Epithelial cell of proximal tubule (primary cell): ENCODE results near the gene SNX19. TPM values are rescaled to one million over a fixed set of nuclear protein-coding genes. Genes with fewer than 3 reads are reported as not detected.
"Not testable (repeated sequence)": the region's sequence is repeated elsewhere in the genome, so short reads cannot be mapped to it uniquely, and the experiment has no call there.

Experiments
- DNase-seq: peaks from one replicate; pipeline ENCODE4 v3.0.0-alpha.2; 2011; ENCODE audit warnings: low read depth
- H3K4me3 ChIP-seq: 2 replicates; pipeline ENCODE4 v1.5.1; 2011; ENCODE audit warnings: low read depth, mild to moderate bottlenecking, low read length
- total RNA-seq: library from RNA; depleted of rRNA; stranded (reverse); fragments of >200 nt; gene quantifications from 2 replicates; pipeline ENCODE4 v1.2.3, GENCODE V29; 2015
- TF ChIP-seq, protein P1 (sequence below): conservative IDR thresholded peaks from 2 replicates; pipeline ENCODE4 v1.5.1; 2012; ENCODE audit warnings: low read depth, mild to moderate bottlenecking, low read length

The SNX19 gene
- total RNA-seq, 1 donor from 2014 or later = 43.5 TPM

DNA sequence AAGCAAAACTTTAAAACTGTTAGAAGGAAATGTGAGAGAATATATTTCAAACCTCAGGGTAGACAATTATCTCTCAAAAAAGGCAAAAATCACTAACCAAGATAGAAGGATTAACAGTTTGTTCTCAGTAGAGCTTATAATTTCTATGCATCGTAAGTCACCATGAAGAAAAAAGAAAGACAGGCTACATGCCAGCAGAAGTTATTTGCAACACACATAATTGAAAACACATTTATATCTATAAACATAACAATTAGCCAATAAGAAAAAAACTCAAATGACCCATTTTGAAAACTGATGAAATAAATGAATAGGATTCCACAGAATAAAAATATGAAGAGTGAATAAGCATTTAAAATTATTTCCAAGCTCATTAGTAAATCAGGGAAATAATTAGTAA is 24.4 kb upstream of the SNX19 start:
- TF ChIP-seq, protein P1, sequence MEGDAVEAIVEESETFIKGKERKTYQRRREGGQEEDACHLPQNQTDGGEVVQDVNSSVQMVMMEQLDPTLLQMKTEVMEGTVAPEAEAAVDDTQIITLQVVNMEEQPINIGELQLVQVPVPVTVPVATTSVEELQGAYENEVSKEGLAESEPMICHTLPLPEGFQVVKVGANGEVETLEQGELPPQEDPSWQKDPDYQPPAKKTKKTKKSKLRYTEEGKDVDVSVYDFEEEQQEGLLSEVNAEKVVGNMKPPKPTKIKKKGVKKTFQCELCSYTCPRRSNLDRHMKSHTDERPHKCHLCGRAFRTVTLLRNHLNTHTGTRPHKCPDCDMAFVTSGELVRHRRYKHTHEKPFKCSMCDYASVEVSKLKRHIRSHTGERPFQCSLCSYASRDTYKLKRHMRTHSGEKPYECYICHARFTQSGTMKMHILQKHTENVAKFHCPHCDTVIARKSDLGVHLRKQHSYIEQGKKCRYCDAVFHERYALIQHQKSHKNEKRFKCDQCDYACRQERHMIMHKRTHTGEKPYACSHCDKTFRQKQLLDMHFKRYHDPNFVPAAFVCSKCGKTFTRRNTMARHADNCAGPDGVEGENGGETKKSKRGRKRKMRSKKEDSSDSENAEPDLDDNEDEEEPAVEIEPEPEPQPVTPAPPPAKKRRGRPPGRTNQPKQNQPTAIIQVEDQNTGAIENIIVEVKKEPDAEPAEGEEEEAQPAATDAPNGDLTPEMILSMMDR = no peak
- DNase-seq = no peak
- no peak overlapping the region for H3K4me3 ChIP-seq

DNA sequence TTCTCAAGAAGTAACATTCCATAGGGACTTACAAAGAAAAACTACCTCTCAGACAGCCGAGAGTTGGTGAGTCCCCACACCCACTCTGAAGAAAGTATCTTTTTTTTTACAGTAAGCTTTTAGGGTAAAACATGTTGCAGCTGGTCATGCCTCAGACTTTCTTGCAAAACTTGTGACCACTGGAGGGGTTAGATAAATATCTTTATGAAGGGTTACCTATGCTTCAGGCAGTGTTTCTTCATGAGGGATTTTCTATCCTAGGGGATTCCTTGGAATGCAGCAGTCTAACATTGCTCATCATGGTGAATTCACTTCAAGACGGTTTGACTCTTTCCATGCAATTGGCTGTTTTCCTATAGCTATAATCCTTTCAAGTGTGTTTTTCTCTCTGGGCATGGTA is 20.8 kb upstream of the SNX19 start:
- H3K4me3 ChIP-seq = no peak overlapping the region
- no peak for DNase-seq
- TF ChIP-seq, protein P1 = no peak

DNA sequence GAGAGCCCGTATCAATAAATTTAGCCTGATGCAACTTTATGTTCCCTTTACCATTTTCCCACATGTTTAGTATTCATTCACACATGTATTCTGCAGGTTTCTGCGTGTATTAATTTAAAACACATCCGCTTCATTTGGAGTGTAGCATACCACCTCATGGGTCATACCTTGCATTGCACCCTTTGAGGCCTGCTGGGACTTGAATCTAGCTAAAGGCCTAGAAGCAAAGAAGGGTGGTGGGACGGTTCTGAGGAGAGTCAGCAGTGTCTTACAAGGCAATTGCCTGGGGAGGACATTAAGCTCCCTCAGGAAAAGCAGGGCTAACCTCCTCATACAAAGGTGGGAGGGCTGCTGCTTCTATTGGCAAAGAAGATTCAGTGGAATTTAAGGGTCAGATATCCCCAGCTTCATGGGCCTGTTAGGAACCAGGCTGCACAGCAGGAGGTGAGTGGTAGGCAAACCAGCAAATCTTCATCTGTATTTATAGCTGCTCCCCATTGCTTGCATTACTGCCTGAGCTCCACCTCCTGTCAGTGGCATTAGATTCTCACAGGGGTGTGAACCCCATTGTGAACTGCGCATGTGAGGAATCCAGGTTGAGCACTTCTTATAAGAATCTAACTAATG is 15.9 kb upstream of the SNX19 start:
- H3K4me3 ChIP-seq = no peak overlapping the region
- TF ChIP-seq, protein P1 = no peak
- no peak for DNase-seq

DNA sequence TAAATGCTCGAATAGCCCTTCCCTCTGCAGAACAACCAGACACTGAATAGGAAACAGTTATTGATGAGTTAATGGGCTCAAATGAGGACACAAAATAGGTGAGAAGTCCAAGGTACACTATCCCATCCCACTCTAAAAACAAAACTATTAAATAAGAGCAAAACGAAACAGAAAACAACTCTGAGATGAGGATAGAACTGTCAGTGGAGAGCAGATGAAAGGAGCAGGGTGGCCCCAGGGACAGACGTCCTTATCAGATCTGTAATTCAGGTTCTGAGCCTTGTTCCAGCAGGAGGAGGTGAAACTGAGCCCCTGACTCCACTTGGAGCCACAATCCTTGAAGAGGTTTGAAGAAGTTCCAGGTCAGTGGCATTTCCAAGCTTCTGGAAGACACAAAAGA is 8.5 kb upstream of the SNX19 start:
- TF ChIP-seq, protein P1 = no peak
- no peak for DNase-seq
- H3K4me3 ChIP-seq = no peak overlapping the region

DNA sequence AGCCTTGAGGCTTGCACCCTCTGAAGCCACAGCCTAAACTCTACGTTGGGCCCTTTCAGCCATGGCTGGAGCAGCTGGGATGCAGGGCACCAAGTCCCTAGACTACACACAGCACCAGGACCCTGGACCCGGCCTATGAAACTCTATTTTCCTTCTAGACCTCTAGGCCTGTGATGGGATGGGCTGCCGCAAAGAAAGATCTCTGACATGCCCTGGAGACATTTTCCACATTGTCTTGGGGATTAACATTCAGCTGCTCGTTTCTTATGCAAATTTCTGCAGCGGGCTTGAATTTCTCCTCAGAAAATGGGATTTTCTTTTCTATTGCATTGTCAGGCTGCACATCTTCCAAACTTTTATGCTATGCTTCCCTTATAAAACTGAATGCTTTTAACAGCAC is 4.3 kb upstream of the SNX19 start:
- DNase-seq, H3K4me3 ChIP-seq: not testable (repeated sequence)

DNA sequence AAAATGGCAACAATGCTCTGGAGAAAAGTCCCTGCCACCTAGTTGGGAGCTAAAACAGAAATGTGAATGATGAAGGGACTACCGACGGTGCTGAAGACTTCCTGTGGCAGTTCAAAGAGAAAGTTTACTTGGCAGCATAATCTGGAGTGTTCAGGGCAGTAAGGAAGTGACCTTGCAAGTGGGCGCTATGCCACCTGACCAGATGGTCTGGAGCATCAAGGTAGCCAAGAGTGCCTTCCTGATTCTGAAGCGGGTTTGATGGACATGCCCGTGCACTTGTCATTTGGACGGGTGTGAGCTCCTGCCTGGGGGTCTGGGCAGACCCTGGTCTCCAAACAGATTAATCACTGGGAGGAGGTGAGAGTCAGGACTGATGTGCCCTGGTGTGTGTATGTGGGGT is 1.8 kb upstream of the SNX19 start:
- no peak overlapping the region for H3K4me3 ChIP-seq
- no peak for DNase-seq
- TF ChIP-seq, protein P1 = no peak

DNA sequence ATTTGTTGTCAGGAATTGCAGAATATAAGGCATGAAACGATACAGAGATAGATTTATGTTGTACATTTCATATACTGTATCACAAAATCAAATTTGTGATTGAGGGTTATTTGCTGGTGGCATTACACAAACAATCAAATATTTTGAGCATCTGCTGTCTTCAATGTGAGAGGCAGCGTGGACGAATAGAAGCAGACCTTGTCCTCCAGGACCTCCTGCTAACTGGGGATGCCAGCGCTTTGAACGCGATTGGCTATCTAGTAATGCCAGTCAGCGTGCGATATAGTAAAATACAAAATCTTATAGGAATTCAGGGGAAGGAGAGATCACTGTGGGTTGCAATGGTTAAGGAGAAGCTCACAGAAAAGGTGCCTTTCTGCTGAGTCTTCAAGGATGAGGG is 631 bp upstream of the SNX19 start:
- no peak for DNase-seq
- peak overlapping the region; percentile 97 for H3K4me3 ChIP-seq
- TF ChIP-seq, protein P1 = no peak
